Sigmoid colon (tissue), 4 donors: ENCODE measurements around the gene CRY2.

Source experiments
- EP300 ChIP-seq, 4 donors: sonication (generic); formaldehyde crosslinking; IDR thresholded peaks; one replicate each; pipeline ENCODE4 v1.6.1; 2017; ENCODE audit warnings: antibody characterized with exemption in 4 of 4
- POLR2A ChIP-seq, 2 donors: fragments of 450-650 bp; IDR thresholded peaks; one replicate each; pipeline ENCODE4 v1.6.1; 2016; ENCODE audit warnings: antibody characterized with exemption in 2 of 2, mild to moderate bottlenecking in 2 of 2, moderate library complexity in 2 of 2
- TF ChIP-seq, protein P1 (sequence below), 4 experiments: fragments of 450-650 bp in 3 of 4; fragments of 200-600 bp in 1 of 4; IDR thresholded peaks; one replicate each; pipeline ENCODE4 v1.5.1; 2016 to 2019; ENCODE audit warnings: antibody characterized with exemption in 4 of 4, mild to moderate bottlenecking in 3 of 4, moderate library complexity in 2 of 4

DNA sequence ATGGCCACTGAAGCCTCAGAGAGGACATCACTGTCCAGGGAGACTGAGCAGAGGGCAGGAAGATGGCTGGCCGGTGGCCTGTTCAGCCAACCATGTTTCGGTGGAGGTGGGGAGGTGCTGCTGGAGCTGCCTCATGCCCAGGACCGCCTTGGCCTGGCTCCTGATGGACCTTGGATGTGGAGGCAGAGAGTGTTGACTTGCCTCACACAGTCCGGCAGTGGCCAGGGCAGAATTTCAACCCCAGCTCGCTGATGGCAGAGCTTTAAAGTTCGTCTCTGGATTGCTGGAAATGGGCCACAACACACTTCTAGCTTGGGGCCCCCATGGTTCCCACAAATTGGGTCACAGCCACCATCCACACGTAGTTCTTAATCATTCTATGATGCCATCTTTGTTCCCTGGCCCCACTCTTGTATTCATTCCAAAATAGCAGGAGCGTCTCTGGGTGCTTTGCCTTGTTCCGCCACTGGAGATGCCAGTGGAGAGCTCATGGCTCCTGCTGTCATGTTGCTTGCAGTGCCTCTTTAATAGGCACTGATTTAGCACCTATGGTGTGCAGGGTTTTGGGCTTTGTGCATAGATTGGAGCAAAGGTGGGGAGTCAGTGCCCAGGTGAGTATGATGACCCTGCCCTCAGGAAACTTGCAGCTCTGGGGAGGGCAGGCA, 43.7 kb downstream of the CRY2 start:
- TF ChIP-seq, protein P1, sequence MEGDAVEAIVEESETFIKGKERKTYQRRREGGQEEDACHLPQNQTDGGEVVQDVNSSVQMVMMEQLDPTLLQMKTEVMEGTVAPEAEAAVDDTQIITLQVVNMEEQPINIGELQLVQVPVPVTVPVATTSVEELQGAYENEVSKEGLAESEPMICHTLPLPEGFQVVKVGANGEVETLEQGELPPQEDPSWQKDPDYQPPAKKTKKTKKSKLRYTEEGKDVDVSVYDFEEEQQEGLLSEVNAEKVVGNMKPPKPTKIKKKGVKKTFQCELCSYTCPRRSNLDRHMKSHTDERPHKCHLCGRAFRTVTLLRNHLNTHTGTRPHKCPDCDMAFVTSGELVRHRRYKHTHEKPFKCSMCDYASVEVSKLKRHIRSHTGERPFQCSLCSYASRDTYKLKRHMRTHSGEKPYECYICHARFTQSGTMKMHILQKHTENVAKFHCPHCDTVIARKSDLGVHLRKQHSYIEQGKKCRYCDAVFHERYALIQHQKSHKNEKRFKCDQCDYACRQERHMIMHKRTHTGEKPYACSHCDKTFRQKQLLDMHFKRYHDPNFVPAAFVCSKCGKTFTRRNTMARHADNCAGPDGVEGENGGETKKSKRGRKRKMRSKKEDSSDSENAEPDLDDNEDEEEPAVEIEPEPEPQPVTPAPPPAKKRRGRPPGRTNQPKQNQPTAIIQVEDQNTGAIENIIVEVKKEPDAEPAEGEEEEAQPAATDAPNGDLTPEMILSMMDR (IDR thresholded peaks at IDR 0.05) = no peak
- TF ChIP-seq EP300 (IDR thresholded peaks at IDR 0.05) = no peak
- no peak for TF ChIP-seq POLR2A (IDR thresholded peaks at IDR 0.05)
